ENCODE results near the gene TIMP2.

- TF ChIP-seq EZH2 (IDR thresholded peaks at IDR 0.05; ENCODE audit: insufficient read depth, poor library complexity, severe bottlenecking) (no peak), EZH2phosphoT487 (IDR thresholded peaks at IDR 0.05; ENCODE audit: insufficient read depth, low read depth) (no peak)
These were observed 32.2 kb downstream of the TIMP2 start for GRCh38 chr17:78892936-78893379.

All from GM23248 (cell line).